ENCODE data around the gene KRTAP19-1.

The KRTAP19-1 gene

GRCh38 chr21:30487336-30487735 lies 7.2 kb upstream of the KRTAP19-1 start, which contains the start of gene KRTAP19-2:
TSS of gene KRTAP19-2 (minus strand) at chr21:30487436. CDS start at chr21:30487348, 88 bp downstream.
- no peak for DNase-seq (ENCODE audit: low read depth, low spot score)
- ChIA-PET CTCF (no interaction called here), POLR2A (no interaction called here)
- no peak within 1 kb of the TSS for H3K4me3 ChIP-seq (ENCODE audit: low read depth, low read length)
- TF ChIP-seq CTCF (IDR thresholded peaks at IDR 0.05; ENCODE audit: insufficient read depth, low read length, missing control alignments): no peak

- no peak for DNase-seq (ENCODE audit: low read depth, low spot score)
- POLR2A ChIA-PET: no interaction called here
- CTCF ChIA-PET: no interaction called here
- no peak overlapping the region for H3K4me3 ChIP-seq (ENCODE audit: low read depth, low read length)
- no peak for TF ChIP-seq CTCF (IDR thresholded peaks at IDR 0.05; ENCODE audit: insufficient read depth, low read length, missing control alignments)
Measured at GRCh38 chr21:30486180-30486579, 6.0 kb upstream of the KRTAP19-1 start.

GRCh38 chr21:30482130-30482529 lies 2.0 kb upstream of the KRTAP19-1 start:
- POLR2A ChIA-PET: no interaction called here
- CTCF ChIA-PET: no interaction called here
- no peak for DNase-seq (ENCODE audit: low read depth, low spot score)
- no peak overlapping the region for H3K4me3 ChIP-seq (ENCODE audit: low read depth, low read length)
- TF ChIP-seq CTCF (IDR thresholded peaks at IDR 0.05; ENCODE audit: insufficient read depth, low read length, missing control alignments): no peak

GRCh38 chr21:30479259-30479658 lies 908 bp downstream of the KRTAP19-1 start:
- DNase-seq (ENCODE audit: low read depth, low spot score): no peak
- ChIA-PET CTCF (no interaction called here), POLR2A (no interaction called here)
- TF ChIP-seq CTCF (IDR thresholded peaks at IDR 0.05; ENCODE audit: insufficient read depth, low read length, missing control alignments): no peak
- no peak overlapping the region for H3K4me3 ChIP-seq (ENCODE audit: low read depth, low read length)

GRCh38 chr21:30478004-30478403 lies 2.2 kb downstream of the KRTAP19-1 start:
- CTCF ChIA-PET: no interaction called here
- no peak for DNase-seq (ENCODE audit: low read depth, low spot score)
- no peak overlapping the region for H3K4me3 ChIP-seq (ENCODE audit: low read depth, low read length)
- POLR2A ChIA-PET: no interaction called here
- no peak for TF ChIP-seq CTCF (IDR thresholded peaks at IDR 0.05; ENCODE audit: insufficient read depth, low read length, missing control alignments)

- ChIA-PET POLR2A (no interaction called here), CTCF (no interaction called here)
- no peak overlapping the region for H3K4me3 ChIP-seq (ENCODE audit: low read depth, low read length)
- no peak for DNase-seq (ENCODE audit: low read depth, low spot score)
- no peak for TF ChIP-seq CTCF (IDR thresholded peaks at IDR 0.05; ENCODE audit: insufficient read depth, low read length, missing control alignments)
Measured at GRCh38 chr21:30468900-30469714, 11.1 kb downstream of the KRTAP19-1 start.

Measured in AG04449 (cell line).